GM12878 (cell line): ENCODE data around the gene SMOC1. TPM values are rescaled to one million over a fixed set of nuclear protein-coding genes. Genes with fewer than 3 reads are reported as not detected.

Source experiments
- ATAC-seq: fragments of 200-7000 bp; cut with Tn5 transposase; 3 replicates; pipeline ENCODE4 v1.9.1; 2020; ENCODE audit warnings: mild to moderate bottlenecking, moderate library complexity
- BruUV-seq: library from RNA; stranded (reverse); fragments of 400-500 nt; replicated peaks from 2 replicates; lab custom pipeline; 2021; lab: Mats Ljungman, UMichigan
- CTCF ChIA-PET: fragments of 300-600 bp; sonication (Branson Sonifier 250); formaldehyde crosslinking; extraction: SDS; loops from one replicate; lab custom pipeline; 2021; ENCODE audit warnings: inconsistent platforms; lab: Yijun Ruan, JAX
- POLR2A ChIA-PET: fragments of 350-600 bp; formaldehyde crosslinking; extraction: SDS; loops from one replicate; lab custom pipeline; 2021; ENCODE audit warnings: inconsistent platforms; lab: Charles Lee
- RAD21 ChIA-PET: fragments of 300-600 bp; sonication (Branson Sonifier 250); formaldehyde crosslinking; loops from one replicate; lab custom pipeline; 2023; ENCODE audit warnings: antibody characterized with exemption; ENCODE audit not compliant: unreplicated experiment; lab: Charles Lee
- SMC1A ChIA-PET: fragments of 300-600 bp; sonication (Branson Sonifier 250); formaldehyde crosslinking; loops from one replicate; lab custom pipeline; 2023; ENCODE audit not compliant: unreplicated experiment, uncharacterized antibody; lab: Charles Lee
- DNase-seq: peaks from one replicate; pipeline ENCODE4 v3.0.0-alpha.2; 2011; ENCODE audit warnings: low read depth, low spot score
- FAIRE-seq: peaks from 3 replicates; lab custom pipeline; 2011; peaks lifted over from hg19 to GRCh38; lab: Jason Lieb, UNC
- H2AFZ ChIP-seq: 2 replicates; pipeline ENCODE4 v1.6.0; 2011; ENCODE audit warnings: low read depth, low read length, control low read depth; ENCODE audit not compliant: control insufficient read depth
- H3K27ac ChIP-seq: 2 replicates; pipeline ENCODE4 v1.5.1; 2011; ENCODE audit warnings: control low read depth; ENCODE audit not compliant: control insufficient read depth, insufficient read depth
- H3K27me3 ChIP-seq, 2 experiments: replicated peaks in 1 of 2; 2 replicates each; pipeline versions ENCODE4 v1.6.0 to v1.6.1; 2011; ENCODE audit warnings: low read length in 1 of 2; ENCODE audit not compliant: control insufficient read depth in 2 of 2, insufficient read depth in 2 of 2
- H3K36me3 ChIP-seq, 2 experiments: 2 replicates each; pipeline ENCODE4 v1.5.1; 2011; ENCODE audit warnings: low read length in 1 of 2; ENCODE audit not compliant: control insufficient read depth in 2 of 2, insufficient read depth in 2 of 2
- H3K4me1 ChIP-seq: 2 replicates; pipeline ENCODE4 v1.6.1; 2011; ENCODE audit warnings: mild to moderate bottlenecking, low read length, moderate library complexity, mixed read lengths; ENCODE audit not compliant: control insufficient read depth, insufficient read depth
- H3K4me2 ChIP-seq: 2 replicates; pipeline ENCODE4 v1.6.0; 2011; ENCODE audit warnings: control low read depth; ENCODE audit not compliant: control insufficient read depth, insufficient read depth
- H3K4me3 ChIP-seq: fragments of 200-600 bp; sonication (generic); 2 replicates; pipeline ENCODE4 v1.5.1; 2016
- H3K79me2 ChIP-seq: 2 replicates; pipeline ENCODE4 v1.6.0; 2011; ENCODE audit warnings: low read length; ENCODE audit not compliant: control insufficient read depth, insufficient read depth
- H3K9ac ChIP-seq: 2 replicates; pipeline ENCODE4 v1.8.0; 2011; ENCODE audit warnings: low read length, control low read depth, mixed read lengths; ENCODE audit not compliant: control insufficient read depth, insufficient read depth
- H3K9me3 ChIP-seq: replicated peaks from 3 replicates; pipeline ENCODE4 v1.5.1; 2011; ENCODE audit warnings: mild to moderate bottlenecking, low read length; ENCODE audit not compliant: control insufficient read depth, insufficient read depth
- H4K20me1 ChIP-seq: 2 replicates; pipeline ENCODE4 v1.6.0; 2011; ENCODE audit not compliant: control insufficient read depth, insufficient read depth
- E4F1 ChIP-seq: fragments of 450-650 bp; IDR thresholded peaks from 2 replicates; pipeline ENCODE4 v1.6.1; 2018; ENCODE audit warnings: borderline replicate concordance, mild to moderate bottlenecking; ENCODE audit not compliant: partially characterized antibody
- IKZF1 ChIP-seq: fragments of 450-650 bp; conservative IDR thresholded peaks from 2 replicates; pipeline ENCODE4 v1.6.1; 2017; ENCODE audit warnings: antibody characterized with exemption, mild to moderate bottlenecking
- KAT2A ChIP-seq: conservative IDR thresholded peaks from 2 replicates; pipeline ENCODE4 v1.6.1; 2011; ENCODE audit warnings: low read depth, low read length; ENCODE audit not compliant: control insufficient read depth
- SMC3 ChIP-seq: IDR thresholded peaks from 2 replicates; pipeline ENCODE4 v1.6.1; 2011; ENCODE audit warnings: low read length, improper control_type of control experiment, borderline replicate concordance
- STAT3 ChIP-seq: IDR thresholded peaks from 2 replicates; pipeline ENCODE4 v1.6.1; 2011; ENCODE audit warnings: low read depth, low read length, improper control_type of control experiment
- TAF1 ChIP-seq: IDR thresholded peaks from 2 replicates; pipeline ENCODE4 v1.6.1; 2011; ENCODE audit warnings: mild to moderate bottlenecking, low read depth, low read length, borderline replicate concordance
- TBL1XR1 ChIP-seq: IDR thresholded peaks from 2 replicates; pipeline ENCODE4 v1.6.1; 2012; ENCODE audit warnings: low read depth, low read length, improper control_type of control experiment
- WGBS: methylation state at CpG from one replicate; pipeline ENCODE4 v1.1.6; 2016; ENCODE audit warnings: low lambda C conversion rate; ENCODE audit not compliant: insufficient replicate concordance, insufficient coverage; ENCODE audit errors: missing lambda C conversion rate; 5-methylcytosine and 5-hydroxymethylcytosine counted together
- in situ Hi-C: fragments of 300-500 bp; cut with MboI; formaldehyde crosslinking; loops from 9 replicates; pipeline ENCODE4 v1.14.3; 2018; ENCODE audit warnings: mixed read lengths
- intact Hi-C: fragments of 100-400 bp; cut with micrococcal nuclease; formaldehyde crosslinking; loops from one replicate; pipeline ENCODE4 v1.14.2; 2022; ENCODE audit not compliant: unreplicated experiment
- polyA plus RNA-seq, 11 experiments: library from polyadenylated mRNA; depleted of rRNA in 4 of 11; unstranded in 6 of 11; stranded (reverse) in 5 of 11; fragments of >200 nt; fragmentation: Nextera tagmentation in 4 of 11; fragmentation: Illumina TruSeq in 1 of 11; extraction: Ambion mirVana in 4 of 11; extraction: Trizol in 1 of 11; gene quantifications; 1 replicate in 1 of 11; 2 replicates in 10 of 11; pipeline versions ENCODE4 v1.2.1 to v1.2.3, GENCODE V29; 2011 to 2016; ENCODE audit warnings: inconsistent platforms in 2 of 11, missing spikeins in 2 of 11, low read depth in 1 of 11
- total RNA-seq, 4 experiments: library from RNA; depleted of rRNA in 3 of 4; stranded (reverse); fragments of >200 nt in 3 of 4; fragmentation: Illumina TruSeq in 1 of 4; extraction: Trizol in 1 of 4; gene quantifications; 2 replicates each; pipeline versions ENCODE4 v1.2.1 to v1.2.3, GENCODE V29; 2013 to 2021

The SMOC1 gene
- total and polyA plus RNA-seq, 10 of the 15 experiments (the other 5 are each of a cell fraction or from before 2014, with no cell fraction given): 0.03 to 0.26 (median 0.14) TPM; not detected in 7

GRCh38 chr14:69910871-69911270 is 31.7 kb downstream of the SMOC1 start:
- peaks cover 2 to 7% of the 10 kb centered on the region in 2 experiments; a peak in 2 of 4 replicates for H3K27me3 ChIP-seq
- POLR2A ChIA-PET: no interaction called here
- FAIRE-seq: no peak

More at GRCh38 chr14:69910871-69911270, 31.7 kb downstream of the SMOC1 start:
- Histone ChIP-seq H3K27ac (no peak overlapping the region), H3K36me3 (no peaks in the 10 kb centered on the region), H3K4me2 (no peak overlapping the region), H3K9ac (no peak overlapping the region), H3K4me1 (peaks cover 5% of the 10 kb centered on the region), H3K9me3 (no peaks in the 10 kb centered on the region), H4K20me1 (no peaks in the 10 kb centered on the region), H2AFZ (no peak overlapping the region), H3K79me2 (no peaks in the 10 kb centered on the region), H3K4me3 (no peak overlapping the region)
- CTCF ChIA-PET: interaction anchor here (0.7 kb wide), 1 partner anchor 14 kb away, joined by 3 read pairs; no protein-coding TSS in a partner anchor
- SMC1A ChIA-PET: interaction anchor here (1.2 kb wide), 1 partner anchor 29 kb away, joined by 3 read pairs; no protein-coding TSS in a partner anchor
- DNase-seq: no peak
- RAD21 ChIA-PET: interaction anchor here (1.0 kb wide), 1 partner anchor 117 kb away, joined by 3 read pairs; no protein-coding TSS in a partner anchor
- in situ Hi-C loops: no loop called here
- no peak for ATAC-seq
- no peak for TF ChIP-seq SMC3
- no peak for TF ChIP-seq TBL1XR1
- TF ChIP-seq E4F1: no peak
- TF ChIP-seq TAF1: no peak
- no peak for TF ChIP-seq IKZF1
- TF ChIP-seq KAT2A: no peak
- no peak for TF ChIP-seq STAT3
- whole genome bisulfite sequencing: 22% methylated on average over 3 of the region's 3 CpGs
- intact Hi-C loops: no loop called here
- no TSS peak for BruUV-seq
